ENCODE measurements around the gene NCOR2. TPM values are rescaled to one million over a fixed set of nuclear protein-coding genes. Genes with fewer than 3 reads are reported as not detected.
A peak's percentile ranks its signal among the peaks of the same experiment; 100 is the strongest.

Gene NCOR2
- polyA plus RNA-seq (2012; ENCODE audit: insufficient read depth, insufficient read length, low read depth): 138 TPM

- DNase-seq: peak; percentile 45
- H3K27me3 ChIP-seq: no peaks in the 10 kb centered on the region
- H3K4me3 ChIP-seq (ENCODE audit: low read depth, low read length): peak within 1 kb of the TSS; percentile 92
- TF ChIP-seq CTCF (IDR thresholded peaks at IDR 0.05; ENCODE audit: low read depth, low read length): no peak
- no peaks in the 10 kb centered on the region for H3K9me3 ChIP-seq
- H3K36me3 ChIP-seq: peaks cover 5% of the 10 kb centered on the region
- H3K4me1 ChIP-seq: peaks cover 9% of the 10 kb centered on the region
Measured at GRCh38 chr12:124566997-124567672, at the start of gene NCOR2. NCOR2 (minus strand) TSS chr12:124567612; CDS start chr12:124495251, 72,361 bp downstream.

DNA sequence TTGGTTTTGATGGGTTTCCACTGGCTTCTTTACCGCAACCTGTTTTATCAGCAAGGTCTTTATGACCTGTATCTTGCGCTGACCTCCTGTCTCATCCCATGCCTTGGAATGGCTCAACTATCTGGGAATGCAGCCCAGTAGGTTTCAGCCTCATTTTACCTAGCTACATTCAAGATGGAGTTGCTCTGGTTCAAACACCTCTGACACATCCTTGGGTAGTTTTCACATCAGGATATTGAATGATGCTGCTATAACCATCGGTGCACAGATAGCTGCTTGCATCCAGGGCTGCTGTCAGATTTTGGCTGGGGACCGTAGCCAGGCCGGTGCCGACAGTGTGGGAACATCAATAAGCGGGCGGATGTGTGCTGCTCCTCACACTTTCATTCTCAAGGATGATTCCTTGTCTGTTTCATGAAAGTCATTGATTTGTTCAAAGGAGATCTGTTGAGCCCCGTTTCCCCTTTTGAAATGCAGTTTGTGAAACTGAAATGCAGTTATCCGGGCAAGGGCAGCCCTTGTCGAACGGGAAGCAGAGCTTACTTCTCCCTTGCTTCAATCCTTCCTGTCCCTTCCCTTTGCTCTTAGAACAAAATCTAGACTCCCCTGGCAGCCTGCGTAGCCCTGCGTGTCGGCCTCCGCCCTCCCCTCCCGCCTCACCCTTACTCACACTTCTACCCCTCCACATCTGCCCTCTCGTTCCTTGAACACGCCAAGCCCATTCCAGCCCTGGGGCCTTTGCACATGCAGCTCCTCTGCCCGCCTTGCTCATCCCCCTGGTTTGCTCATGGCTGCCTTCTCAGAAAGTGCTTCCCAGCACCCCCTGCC is 49.2 kb upstream of the NCOR2 start:
- no peaks in the 10 kb centered on the region; the same call in 1 of the 2 replicates for H3K9me3 ChIP-seq
- H3K4me1 ChIP-seq: peaks cover 7% of the 10 kb centered on the region
- no peak for DNase-seq
- no peaks in the 10 kb centered on the region for H3K27me3 ChIP-seq
- no peaks in the 10 kb centered on the region for H3K36me3 ChIP-seq
- H3K4me3 ChIP-seq (ENCODE audit: low read depth, low read length): no peak overlapping the region
- no peak for TF ChIP-seq CTCF (IDR thresholded peaks at IDR 0.05; ENCODE audit: low read depth, low read length)

GRCh38 chr12:124614512-124615292 is 47.3 kb upstream of the NCOR2 start:
- H3K9me3 ChIP-seq: no peaks in the 10 kb centered on the region; the same call in 1 of the 2 replicates
- no peaks in the 10 kb centered on the region for H3K27me3 ChIP-seq
- TF ChIP-seq CTCF (IDR thresholded peaks at IDR 0.05; ENCODE audit: low read depth, low read length): no peak
- no peak overlapping the region for H3K4me3 ChIP-seq (ENCODE audit: low read depth, low read length)
- H3K4me1 ChIP-seq: peaks cover 7% of the 10 kb centered on the region
- DNase-seq: no peak
- H3K36me3 ChIP-seq: no peaks in the 10 kb centered on the region

DNA sequence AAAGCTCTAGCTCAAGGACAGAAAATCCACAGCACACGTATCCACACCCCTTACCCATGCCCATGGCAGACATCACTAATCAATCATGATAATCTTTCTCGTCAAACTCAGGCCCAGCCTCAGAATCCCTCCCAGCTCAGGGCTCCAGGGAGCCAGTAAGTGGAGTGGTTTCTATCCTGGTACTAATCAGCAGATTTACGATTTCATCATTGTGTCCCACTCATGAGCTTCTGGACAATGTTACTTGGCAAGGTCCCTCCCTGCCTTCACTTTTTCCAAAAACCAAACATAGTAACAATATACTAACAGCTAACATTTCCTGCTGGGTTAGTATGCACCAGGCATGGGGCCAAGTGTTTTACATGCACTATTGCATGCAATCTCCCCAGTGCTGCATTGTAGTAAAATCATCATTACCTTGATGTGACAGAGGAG is 45.8 kb upstream of the NCOR2 start:
- TF ChIP-seq CTCF (IDR thresholded peaks at IDR 0.05; ENCODE audit: low read depth, low read length): no peak
- no peak for DNase-seq
- Histone ChIP-seq H3K27me3 (no peaks in the 10 kb centered on the region), H3K36me3 (no peaks in the 10 kb centered on the region), H3K4me1 (peaks cover 16% of the 10 kb centered on the region), H3K9me3 (no peaks in the 10 kb centered on the region; the same call in 1 of the 2 replicates), H3K4me3 (ENCODE audit: low read depth, low read length) (no peak overlapping the region)

DNA sequence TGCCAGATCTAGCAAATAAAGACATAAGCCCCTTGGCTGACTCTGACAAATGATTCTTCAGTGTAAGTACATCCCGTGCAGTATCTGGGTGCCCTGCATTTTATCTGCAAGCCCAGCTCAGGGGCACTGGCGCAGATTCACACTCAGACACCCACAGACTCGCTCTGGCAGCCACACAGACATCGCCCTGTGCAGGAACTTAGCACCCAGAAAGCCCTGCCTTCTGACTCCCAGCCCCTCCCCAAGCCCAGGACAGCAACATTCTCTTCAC is 44.9 kb upstream of the NCOR2 start:
- DNase-seq: no peak
- no peak for TF ChIP-seq CTCF (IDR thresholded peaks at IDR 0.05; ENCODE audit: low read depth, low read length)
- Histone ChIP-seq H3K36me3 (no peaks in the 10 kb centered on the region), H3K4me1 (peaks cover 15% of the 10 kb centered on the region), H3K27me3 (no peaks in the 10 kb centered on the region), H3K9me3 (no peaks in the 10 kb centered on the region; the same call in 1 of the 2 replicates), H3K4me3 (ENCODE audit: low read depth, low read length) (no peak overlapping the region)

Measured in BE2C (cell line).